GM19023 (cell line): Measurements from ENCODE around the gene FIBCD1.
"Not testable (repeated sequence)": the region's sequence is repeated elsewhere in the genome, so short reads cannot be mapped to it uniquely, and the experiment has no call there.

Experiments used
- ATAC-seq: cut with Tn5 transposase; IDR thresholded peaks from one replicate; pipeline ENCODE4 v1.9.1; 2021; ENCODE audit warnings: mild to moderate bottlenecking, moderate library complexity; ENCODE audit not compliant: unreplicated experiment

Gene FIBCD1

GRCh38 chr9:130910670-130911069 is 28.4 kb downstream of the FIBCD1 start:
- not testable (repeated sequence) for ATAC-seq

GRCh38 chr9:130910041-130910440 is 29.0 kb downstream of the FIBCD1 start:
- ATAC-seq = not testable (repeated sequence)

- no peak for ATAC-seq
These were observed 30.1 kb downstream of the FIBCD1 start for GRCh38 chr9:130908878-130909355.

GRCh38 chr9:130908146-130908877 is 30.7 kb downstream of the FIBCD1 start:
- no peak for ATAC-seq

GRCh38 chr9:130906735-130907416 is 32.2 kb downstream of the FIBCD1 start:
- no peak for ATAC-seq

GRCh38 chr9:130905902-130906734 is 32.9 kb downstream of the FIBCD1 start:
- no peak for ATAC-seq

GRCh38 chr9:130905125-130905901 is 33.7 kb downstream of the FIBCD1 start:
- ATAC-seq = no peak

GRCh38 chr9:130904070-130905044 is 34.7 kb downstream of the FIBCD1 start:
- no peak for ATAC-seq

- ATAC-seq = no peak
These were observed 35.6 kb downstream of the FIBCD1 start for GRCh38 chr9:130903194-130904069.

GRCh38 chr9:130902204-130903185 is 36.6 kb downstream of the FIBCD1 start:
- no peak for ATAC-seq

- no peak for ATAC-seq
These were observed 37.4 kb downstream of the FIBCD1 start for GRCh38 chr9:130901498-130902203.

GRCh38 chr9:130900701-130901497 is 38.1 kb downstream of the FIBCD1 start:
- no peak for ATAC-seq

- no peak for ATAC-seq
These were observed 39.8 kb downstream of the FIBCD1 start for GRCh38 chr9:130899051-130899748.

GRCh38 chr9:130898552-130898852 is 40.5 kb downstream of the FIBCD1 start:
- ATAC-seq = no peak

- no peak for ATAC-seq
These were observed 41.0 kb downstream of the FIBCD1 start for GRCh38 chr9:130897848-130898551.
